ENCODE data around the gene TMIGD3. TPM values are rescaled to one million over a fixed set of nuclear protein-coding genes. Genes with fewer than 3 reads are reported as not detected.

TMIGD3 gene
- polyA plus RNA-seq, 1 donor (not counting 4 experiments of a cell fraction or from before 2014, with no cell fraction given): not detected

GRCh38 chr1:111471012-111471411, 32.4 kb downstream of the TMIGD3 start:
- TF ChIP-seq, protein P1, sequence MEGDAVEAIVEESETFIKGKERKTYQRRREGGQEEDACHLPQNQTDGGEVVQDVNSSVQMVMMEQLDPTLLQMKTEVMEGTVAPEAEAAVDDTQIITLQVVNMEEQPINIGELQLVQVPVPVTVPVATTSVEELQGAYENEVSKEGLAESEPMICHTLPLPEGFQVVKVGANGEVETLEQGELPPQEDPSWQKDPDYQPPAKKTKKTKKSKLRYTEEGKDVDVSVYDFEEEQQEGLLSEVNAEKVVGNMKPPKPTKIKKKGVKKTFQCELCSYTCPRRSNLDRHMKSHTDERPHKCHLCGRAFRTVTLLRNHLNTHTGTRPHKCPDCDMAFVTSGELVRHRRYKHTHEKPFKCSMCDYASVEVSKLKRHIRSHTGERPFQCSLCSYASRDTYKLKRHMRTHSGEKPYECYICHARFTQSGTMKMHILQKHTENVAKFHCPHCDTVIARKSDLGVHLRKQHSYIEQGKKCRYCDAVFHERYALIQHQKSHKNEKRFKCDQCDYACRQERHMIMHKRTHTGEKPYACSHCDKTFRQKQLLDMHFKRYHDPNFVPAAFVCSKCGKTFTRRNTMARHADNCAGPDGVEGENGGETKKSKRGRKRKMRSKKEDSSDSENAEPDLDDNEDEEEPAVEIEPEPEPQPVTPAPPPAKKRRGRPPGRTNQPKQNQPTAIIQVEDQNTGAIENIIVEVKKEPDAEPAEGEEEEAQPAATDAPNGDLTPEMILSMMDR (optimal IDR thresholded peaks at IDR 0.05 in 1 of 3, IDR thresholded peaks at IDR 0.05 in 1 of 3, conservative IDR thresholded peaks at IDR 0.05 in 1 of 3; ENCODE audit: extremely low read depth in 1 of 3, insufficient read depth in 2 of 3, low read length in 3 of 3): no peak
- no peak for TF ChIP-seq EZH2 (IDR thresholded peaks at IDR 0.05; ENCODE audit: low read length)
- Histone ChIP-seq H3K27ac (ENCODE audit: control insufficient read depth, insufficient read depth, low read length) (no peak overlapping the region), H3K4me3 (ENCODE audit: control insufficient read depth in 2 of 3, extremely low read depth in 1 of 3, insufficient read depth in 2 of 3, low read depth in 1 of 3, low read length in 3 of 3) (no peak overlapping the region), H3K9me3 (ENCODE audit: control insufficient read depth, low read depth, low read length) (no peaks in the 10 kb centered on the region), H3K36me3 (ENCODE audit: control insufficient read depth in 2 of 2, extremely low read depth in 1 of 2, insufficient read depth in 2 of 2, low read length in 2 of 2) (peaks cover 0 to 1% of the 10 kb centered on the region in 2 experiments), H4K20me1 (ENCODE audit: control insufficient read depth, extremely low read depth, insufficient read depth, low read length) (no peaks in the 10 kb centered on the region), H2AFZ (ENCODE audit: control insufficient read depth, low read length) (no peak overlapping the region), H3K9ac (ENCODE audit: control insufficient read depth, extremely low read depth, insufficient read depth, low read length) (no peak overlapping the region), H3K4me1 (ENCODE audit: control insufficient read depth, extremely low read depth, insufficient read depth, low read length) (no peaks in the 10 kb centered on the region), H3K4me2 (ENCODE audit: control insufficient read depth, extremely low read depth, insufficient read depth, low read depth, low read length) (no peak overlapping the region), H3K9me1 (ENCODE audit: control insufficient read depth, extremely low read depth, insufficient read depth, low read length) (no peaks in the 10 kb centered on the region), H3K79me2 (ENCODE audit: control insufficient read depth, insufficient read depth, low read length) (no peaks in the 10 kb centered on the region), H3K27me3 (ENCODE audit: control insufficient read depth, extremely low read depth, insufficient read depth, low read length) (no peaks in the 10 kb centered on the region)
- dilution Hi-C loops (cut with MboI; ENCODE audit: extremely low pct_ligation_motif_present, low sequenced_read_pairs): no loop called here
- DNase-seq (ENCODE audit: low read depth, low spot score) (no peak), FAIRE-seq (no peak)

- H3K27ac ChIP-seq (ENCODE audit: control insufficient read depth, insufficient read depth, low read length): no peak overlapping the region
- DNase-seq (ENCODE audit: low read depth, low spot score): no peak
- dilution Hi-C loops (cut with MboI; ENCODE audit: extremely low pct_ligation_motif_present, low sequenced_read_pairs): no loop called here
- H2AFZ ChIP-seq (ENCODE audit: control insufficient read depth, low read length): no peak overlapping the region
- no peak overlapping the region for H3K4me2 ChIP-seq (ENCODE audit: control insufficient read depth, extremely low read depth, insufficient read depth, low read depth, low read length)
- no peaks in the 10 kb centered on the region for H4K20me1 ChIP-seq (ENCODE audit: control insufficient read depth, extremely low read depth, insufficient read depth, low read length)
- FAIRE-seq: no peak
- H3K4me1 ChIP-seq (ENCODE audit: control insufficient read depth, extremely low read depth, insufficient read depth, low read length): no peaks in the 10 kb centered on the region
- H3K9ac ChIP-seq (ENCODE audit: control insufficient read depth, extremely low read depth, insufficient read depth, low read length): no peak overlapping the region
- H3K9me1 ChIP-seq (ENCODE audit: control insufficient read depth, extremely low read depth, insufficient read depth, low read length): no peaks in the 10 kb centered on the region
- H3K27me3 ChIP-seq (ENCODE audit: control insufficient read depth, extremely low read depth, insufficient read depth, low read length): no peaks in the 10 kb centered on the region
- H3K4me3 ChIP-seq (ENCODE audit: control insufficient read depth in 2 of 3, extremely low read depth in 1 of 3, insufficient read depth in 2 of 3, low read depth in 1 of 3, low read length in 3 of 3): no peak overlapping the region
- no peak for TF ChIP-seq EZH2 (IDR thresholded peaks at IDR 0.05; ENCODE audit: low read length)
- TF ChIP-seq, protein P1 (optimal IDR thresholded peaks at IDR 0.05 in 1 of 3, IDR thresholded peaks at IDR 0.05 in 1 of 3, conservative IDR thresholded peaks at IDR 0.05 in 1 of 3; ENCODE audit: extremely low read depth in 1 of 3, insufficient read depth in 2 of 3, low read length in 3 of 3): no peak
- H3K36me3 ChIP-seq (ENCODE audit: control insufficient read depth in 2 of 2, extremely low read depth in 1 of 2, insufficient read depth in 2 of 2, low read length in 2 of 2): peaks cover 0 to 1% of the 10 kb centered on the region in 2 experiments
- no peaks in the 10 kb centered on the region for H3K9me3 ChIP-seq (ENCODE audit: control insufficient read depth, low read depth, low read length)
- H3K79me2 ChIP-seq (ENCODE audit: control insufficient read depth, insufficient read depth, low read length): no peaks in the 10 kb centered on the region
Measured at GRCh38 chr1:111470596-111470995, 32.8 kb downstream of the TMIGD3 start.
